ENCODE measurements around the gene ALMS1. TPM values are rescaled to one million over a fixed set of nuclear protein-coding genes. Genes with fewer than 3 reads are reported as not detected.

ALMS1 gene
- total and polyA plus RNA-seq, 2 experiments from 2014 or later: 4.6 to 14.5 TPM

DNA sequence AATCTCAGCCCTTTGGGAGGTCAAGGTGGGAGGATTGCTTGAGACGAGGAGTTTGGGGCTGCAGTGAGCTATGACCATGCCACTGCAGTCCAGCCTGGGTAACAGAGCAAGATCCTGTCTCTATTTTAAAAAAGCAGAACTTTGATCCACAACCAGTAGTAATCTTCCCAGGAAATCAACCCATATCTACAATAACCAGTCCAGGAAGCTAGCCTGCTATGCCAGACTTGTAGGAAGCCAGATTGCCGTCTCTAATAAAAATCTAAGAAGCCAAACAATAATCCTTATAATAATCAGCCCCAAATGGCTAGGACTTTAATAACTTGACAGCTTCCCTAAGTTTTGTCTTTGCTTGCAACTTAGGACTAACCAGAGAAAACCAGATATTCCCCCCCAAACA lies 9.0 kb upstream of the ALMS1 start:
- WGBS (ENCODE audit: low lambda C conversion rate, missing lambda C conversion rate): 81% methylated on average over 2 of the region's 2 CpGs

GRCh38 chr2:73383036-73383435 lies 2.6 kb upstream of the ALMS1 start:
- no peak overlapping the region for H3K4me2 ChIP-seq
- no peaks in the 10 kb centered on the region for H3K4me1 ChIP-seq (ENCODE audit: insufficient read depth)
- peaks cover 15% of the 10 kb centered on the region for H3K79me2 ChIP-seq
- H3K27ac ChIP-seq: no peak overlapping the region
- no peak overlapping the region for H3K4me3 ChIP-seq
- TF ChIP-seq, protein P1, sequence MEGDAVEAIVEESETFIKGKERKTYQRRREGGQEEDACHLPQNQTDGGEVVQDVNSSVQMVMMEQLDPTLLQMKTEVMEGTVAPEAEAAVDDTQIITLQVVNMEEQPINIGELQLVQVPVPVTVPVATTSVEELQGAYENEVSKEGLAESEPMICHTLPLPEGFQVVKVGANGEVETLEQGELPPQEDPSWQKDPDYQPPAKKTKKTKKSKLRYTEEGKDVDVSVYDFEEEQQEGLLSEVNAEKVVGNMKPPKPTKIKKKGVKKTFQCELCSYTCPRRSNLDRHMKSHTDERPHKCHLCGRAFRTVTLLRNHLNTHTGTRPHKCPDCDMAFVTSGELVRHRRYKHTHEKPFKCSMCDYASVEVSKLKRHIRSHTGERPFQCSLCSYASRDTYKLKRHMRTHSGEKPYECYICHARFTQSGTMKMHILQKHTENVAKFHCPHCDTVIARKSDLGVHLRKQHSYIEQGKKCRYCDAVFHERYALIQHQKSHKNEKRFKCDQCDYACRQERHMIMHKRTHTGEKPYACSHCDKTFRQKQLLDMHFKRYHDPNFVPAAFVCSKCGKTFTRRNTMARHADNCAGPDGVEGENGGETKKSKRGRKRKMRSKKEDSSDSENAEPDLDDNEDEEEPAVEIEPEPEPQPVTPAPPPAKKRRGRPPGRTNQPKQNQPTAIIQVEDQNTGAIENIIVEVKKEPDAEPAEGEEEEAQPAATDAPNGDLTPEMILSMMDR (IDR thresholded peaks at IDR 0.05; ENCODE audit: poor library complexity): no peak
- TF ChIP-seq EZH2 (IDR thresholded peaks at IDR 0.05; ENCODE audit: borderline replicate concordance): no peak
- no peak for TF ChIP-seq EZH2phosphoT487 (IDR thresholded peaks at IDR 0.05; ENCODE audit: low read depth, severe bottlenecking, unreplicated experiment)
- no peaks in the 10 kb centered on the region for H3K9me3 ChIP-seq (ENCODE audit: low read depth)
- H4K20me1 ChIP-seq (ENCODE audit: insufficient read depth, poor library complexity, severe bottlenecking): no peaks in the 10 kb centered on the region
- DNase-seq (ENCODE audit: low spot score): no peak
- peaks cover 30% of the 10 kb centered on the region for H3K27me3 ChIP-seq
- no peaks in the 10 kb centered on the region for H3K36me3 ChIP-seq (replicated peaks; ENCODE audit: insufficient read depth, low read depth)
- H3K9me2 ChIP-seq (replicated peaks; ENCODE audit: insufficient read depth): no peaks in the 10 kb centered on the region
- H2AFZ ChIP-seq: no peak overlapping the region
- WGBS (ENCODE audit: low lambda C conversion rate, missing lambda C conversion rate): 88% methylated on average over 3 of the region's 3 CpGs

More for the DNA sequence above, 9.0 kb upstream of the ALMS1 start:
- Histone ChIP-seq H3K4me3 (no peak overlapping the region), H3K27ac (no peak overlapping the region), H3K36me3 (replicated peaks; ENCODE audit: insufficient read depth, low read depth) (no peaks in the 10 kb centered on the region), H3K79me2 (no peaks in the 10 kb centered on the region), H4K20me1 (ENCODE audit: insufficient read depth, poor library complexity, severe bottlenecking) (no peaks in the 10 kb centered on the region), H3K9me3 (ENCODE audit: low read depth) (no peaks in the 10 kb centered on the region), H3K9me2 (replicated peaks; ENCODE audit: insufficient read depth) (no peaks in the 10 kb centered on the region), H3K4me1 (ENCODE audit: insufficient read depth) (no peaks in the 10 kb centered on the region), H2AFZ (no peak overlapping the region), H3K4me2 (no peak overlapping the region), H3K27me3 (peaks cover 26% of the 10 kb centered on the region)
- TF ChIP-seq EZH2 (IDR thresholded peaks at IDR 0.05; ENCODE audit: borderline replicate concordance): no peak
- no peak for DNase-seq (ENCODE audit: low spot score)

DNA sequence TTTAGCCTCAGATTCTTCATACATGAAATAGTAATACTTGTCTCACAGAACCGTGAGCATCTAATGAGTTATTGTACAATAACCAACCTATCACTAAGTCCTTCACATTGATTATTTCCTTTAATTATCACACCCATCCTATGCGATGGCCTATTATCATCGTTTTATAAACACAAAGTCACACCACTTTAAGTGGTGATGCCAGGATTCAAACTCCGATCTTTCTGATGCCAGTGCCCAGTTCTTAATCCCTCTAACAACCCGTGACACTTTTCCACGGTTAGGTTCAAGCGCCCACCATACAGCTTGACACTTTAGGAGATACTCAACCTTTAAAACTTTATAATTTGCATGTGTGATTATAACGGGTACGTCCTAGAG lies 523 bp upstream of the ALMS1 start:
- H3K27me3 ChIP-seq: peaks cover 20% of the 10 kb centered on the region
- H3K79me2 ChIP-seq: peaks cover 36% of the 10 kb centered on the region
- peak overlapping the region; percentile 83 for H3K27ac ChIP-seq
- H3K9me3 ChIP-seq (ENCODE audit: low read depth): no peaks in the 10 kb centered on the region
- H4K20me1 ChIP-seq (ENCODE audit: insufficient read depth, poor library complexity, severe bottlenecking): no peaks in the 10 kb centered on the region
- H3K4me2 ChIP-seq: peak overlapping the region; percentile 83
- peak overlapping the region; percentile 90 for H2AFZ ChIP-seq
- no peaks in the 10 kb centered on the region for H3K36me3 ChIP-seq (replicated peaks; ENCODE audit: insufficient read depth, low read depth)
- TF ChIP-seq, protein P1 (IDR thresholded peaks at IDR 0.05; ENCODE audit: poor library complexity): no peak
- TF ChIP-seq EZH2 (IDR thresholded peaks at IDR 0.05; ENCODE audit: borderline replicate concordance) (no peak), EZH2phosphoT487 (IDR thresholded peaks at IDR 0.05; ENCODE audit: low read depth, severe bottlenecking, unreplicated experiment) (no peak)
- no peaks in the 10 kb centered on the region for H3K4me1 ChIP-seq (ENCODE audit: insufficient read depth)
- DNase-seq (ENCODE audit: low spot score): no peak
- H3K9me2 ChIP-seq (replicated peaks; ENCODE audit: insufficient read depth): no peaks in the 10 kb centered on the region
- WGBS (ENCODE audit: low lambda C conversion rate, missing lambda C conversion rate): 12% methylated on average over 9 of the region's 9 CpGs
- peak overlapping the region; percentile 31 for H3K4me3 ChIP-seq

GRCh38 chr2:73386342-73386868 lies 769 bp downstream of the ALMS1 start:
- H3K4me3 ChIP-seq: peak overlapping the region; percentile 92
- peaks cover 42% of the 10 kb centered on the region for H3K79me2 ChIP-seq
- no peak for TF ChIP-seq EZH2phosphoT487 (IDR thresholded peaks at IDR 0.05; ENCODE audit: low read depth, severe bottlenecking, unreplicated experiment)
- no peak for TF ChIP-seq EZH2 (IDR thresholded peaks at IDR 0.05; ENCODE audit: borderline replicate concordance)
- TF ChIP-seq, protein P1 (IDR thresholded peaks at IDR 0.05; ENCODE audit: poor library complexity): no peak
- H3K27me3 ChIP-seq: peaks cover 19% of the 10 kb centered on the region
- H3K4me1 ChIP-seq (ENCODE audit: insufficient read depth): no peaks in the 10 kb centered on the region
- no peaks in the 10 kb centered on the region for H3K9me3 ChIP-seq (ENCODE audit: low read depth)
- peak overlapping the region; percentile 83 for H3K4me2 ChIP-seq
- H2AFZ ChIP-seq: peak overlapping the region; percentile 97
- no peaks in the 10 kb centered on the region for H3K9me2 ChIP-seq (replicated peaks; ENCODE audit: insufficient read depth)
- WGBS (ENCODE audit: low lambda C conversion rate, missing lambda C conversion rate): under 1% methylated on average over 21 of the region's 24 CpGs
- H3K36me3 ChIP-seq (replicated peaks; ENCODE audit: insufficient read depth, low read depth): no peaks in the 10 kb centered on the region
- DNase-seq (ENCODE audit: low spot score): no peak
- peak overlapping the region; percentile 88 for H3K27ac ChIP-seq
- no peaks in the 10 kb centered on the region for H4K20me1 ChIP-seq (ENCODE audit: insufficient read depth, poor library complexity, severe bottlenecking)

Data from hepatocyte (in vitro differentiated cells).